ENCODE data around the gene HIVEP3. TPM values are rescaled to one million over a fixed set of nuclear protein-coding genes. Genes with fewer than 3 reads are reported as not detected.

The HIVEP3 gene
- polyA plus RNA-seq, 1 of the 3 experiments (the other 2 are of a cell fraction): 6.4 TPM

DNA sequence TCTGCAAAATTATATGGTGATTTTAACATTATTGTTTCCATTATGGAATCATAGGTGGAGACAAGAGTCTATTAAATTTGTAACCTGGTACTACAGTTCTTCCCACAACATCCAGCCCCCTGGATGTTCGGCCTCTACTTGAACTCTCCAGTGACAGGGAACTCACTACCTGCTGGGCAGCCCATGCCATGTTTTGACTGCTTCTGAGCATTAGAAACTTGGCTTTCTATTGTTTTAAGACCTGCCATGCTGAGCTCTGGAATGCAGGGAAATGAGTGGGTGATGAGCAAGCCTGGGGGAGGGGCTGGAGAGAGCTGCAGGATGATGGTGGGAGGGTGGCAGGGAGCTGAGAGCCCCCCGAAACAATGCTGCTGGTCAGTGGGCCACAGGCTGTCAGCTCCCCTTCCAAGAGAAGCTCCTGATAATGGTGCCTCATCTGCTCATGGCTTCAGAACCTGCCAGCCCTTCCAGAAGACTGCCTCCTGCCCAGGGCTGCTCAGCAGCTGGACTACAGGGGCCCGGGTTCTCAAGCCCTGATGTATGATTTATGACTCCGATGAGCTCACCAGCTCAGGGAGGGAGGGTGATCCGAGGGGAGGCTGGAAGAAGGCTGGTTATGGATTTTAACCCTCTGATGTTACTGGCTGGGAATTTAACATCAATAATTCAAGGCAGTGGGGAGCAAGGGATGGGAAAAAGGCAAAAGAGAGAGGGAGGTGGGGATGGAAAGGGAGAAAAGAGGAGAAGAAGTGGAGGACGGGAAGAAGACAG lies 205.0 kb downstream of the HIVEP3 start:
- Histone ChIP-seq H3K27ac (ENCODE audit: low read depth in 2 of 2, low read length in 1 of 2) (peak overlapping the region; percentile 82 to 96), H3K9ac (peak overlapping the region; percentile 20; the same call in 1 of the 2 replicates)
- TF ChIP-seq SMC3 (IDR thresholded peaks at IDR 0.05; ENCODE audit: low read depth, low read length) (no peak), ELF1 (IDR thresholded peaks at IDR 0.05) (no peak), TAF1 (IDR thresholded peaks at IDR 0.05; ENCODE audit: borderline replicate concordance, low read depth, low read length) (peak; percentile 44; the same call in 1 of the 2 replicates), CHD2 (IDR thresholded peaks at IDR 0.05; ENCODE audit: low read length, partially characterized antibody) (no peak), FOXM1 (IDR thresholded peaks at IDR 0.05; ENCODE audit: low read depth) (no peak), NFIC (IDR thresholded peaks at IDR 0.05; ENCODE audit: borderline replicate concordance) (peak; percentile 31; the same call in 1 of the 2 replicates), RXRA (IDR thresholded peaks at IDR 0.05; ENCODE audit: borderline replicate concordance, low read depth) (no peak; the same call in 1 of the 2 replicates), YY1 (IDR thresholded peaks at IDR 0.05; ENCODE audit: low read depth) (peak; percentile 59; the same call in 1 of the 2 replicates), MEF2A (IDR thresholded peaks at IDR 0.05; ENCODE audit: borderline replicate concordance, low read depth) (no peak), RCOR1 (IDR thresholded peaks at IDR 0.05; ENCODE audit: low read length) (no peak), TCF12 (IDR thresholded peaks at IDR 0.05) (peak; percentile 87), JUND (IDR thresholded peaks at IDR 0.05) (peak; percentile 78), GABPA (IDR thresholded peaks at IDR 0.05; ENCODE audit: low read depth) (no peak), FOSL2 (IDR thresholded peaks at IDR 0.05; ENCODE audit: borderline replicate concordance, low read depth) (peak; percentile 68), EZH2phosphoT487 (IDR thresholded peaks at IDR 0.05; ENCODE audit: borderline replicate concordance, low read depth) (no peak), POLR2AphosphoS5 (IDR thresholded peaks at IDR 0.05; ENCODE audit: low read depth, low read length) (no peak; the same call in 1 of the 2 replicates), RFX5 (IDR thresholded peaks at IDR 0.05; ENCODE audit: low read length) (no peak), TEAD4 (IDR thresholded peaks at IDR 0.05; ENCODE audit: borderline replicate concordance, insufficient read depth) (peak; percentile 85), FOXJ3 (CRISPR knock-in tag; IDR thresholded peaks at IDR 0.05) (no peak), EP300 (IDR thresholded peaks at IDR 0.05; ENCODE audit: borderline replicate concordance in 1 of 2, low read depth in 1 of 2, low read length in 1 of 2) (peak in 1 of 2 experiments; percentile 54; a peak in 2 of 4 replicates)
- TF ChIP-seq, protein P1, sequence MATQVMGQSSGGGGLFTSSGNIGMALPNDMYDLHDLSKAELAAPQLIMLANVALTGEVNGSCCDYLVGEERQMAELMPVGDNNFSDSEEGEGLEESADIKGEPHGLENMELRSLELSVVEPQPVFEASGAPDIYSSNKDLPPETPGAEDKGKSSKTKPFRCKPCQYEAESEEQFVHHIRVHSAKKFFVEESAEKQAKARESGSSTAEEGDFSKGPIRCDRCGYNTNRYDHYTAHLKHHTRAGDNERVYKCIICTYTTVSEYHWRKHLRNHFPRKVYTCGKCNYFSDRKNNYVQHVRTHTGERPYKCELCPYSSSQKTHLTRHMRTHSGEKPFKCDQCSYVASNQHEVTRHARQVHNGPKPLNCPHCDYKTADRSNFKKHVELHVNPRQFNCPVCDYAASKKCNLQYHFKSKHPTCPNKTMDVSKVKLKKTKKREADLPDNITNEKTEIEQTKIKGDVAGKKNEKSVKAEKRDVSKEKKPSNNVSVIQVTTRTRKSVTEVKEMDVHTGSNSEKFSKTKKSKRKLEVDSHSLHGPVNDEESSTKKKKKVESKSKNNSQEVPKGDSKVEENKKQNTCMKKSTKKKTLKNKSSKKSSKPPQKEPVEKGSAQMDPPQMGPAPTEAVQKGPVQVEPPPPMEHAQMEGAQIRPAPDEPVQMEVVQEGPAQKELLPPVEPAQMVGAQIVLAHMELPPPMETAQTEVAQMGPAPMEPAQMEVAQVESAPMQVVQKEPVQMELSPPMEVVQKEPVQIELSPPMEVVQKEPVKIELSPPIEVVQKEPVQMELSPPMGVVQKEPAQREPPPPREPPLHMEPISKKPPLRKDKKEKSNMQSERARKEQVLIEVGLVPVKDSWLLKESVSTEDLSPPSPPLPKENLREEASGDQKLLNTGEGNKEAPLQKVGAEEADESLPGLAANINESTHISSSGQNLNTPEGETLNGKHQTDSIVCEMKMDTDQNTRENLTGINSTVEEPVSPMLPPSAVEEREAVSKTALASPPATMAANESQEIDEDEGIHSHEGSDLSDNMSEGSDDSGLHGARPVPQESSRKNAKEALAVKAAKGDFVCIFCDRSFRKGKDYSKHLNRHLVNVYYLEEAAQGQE (IDR thresholded peaks at IDR 0.05; ENCODE audit: low read depth, low read length): 0 out of 2 replicates have a peak, but pooled peaks have one; percentile 38
- TF ChIP-seq, protein P2, sequence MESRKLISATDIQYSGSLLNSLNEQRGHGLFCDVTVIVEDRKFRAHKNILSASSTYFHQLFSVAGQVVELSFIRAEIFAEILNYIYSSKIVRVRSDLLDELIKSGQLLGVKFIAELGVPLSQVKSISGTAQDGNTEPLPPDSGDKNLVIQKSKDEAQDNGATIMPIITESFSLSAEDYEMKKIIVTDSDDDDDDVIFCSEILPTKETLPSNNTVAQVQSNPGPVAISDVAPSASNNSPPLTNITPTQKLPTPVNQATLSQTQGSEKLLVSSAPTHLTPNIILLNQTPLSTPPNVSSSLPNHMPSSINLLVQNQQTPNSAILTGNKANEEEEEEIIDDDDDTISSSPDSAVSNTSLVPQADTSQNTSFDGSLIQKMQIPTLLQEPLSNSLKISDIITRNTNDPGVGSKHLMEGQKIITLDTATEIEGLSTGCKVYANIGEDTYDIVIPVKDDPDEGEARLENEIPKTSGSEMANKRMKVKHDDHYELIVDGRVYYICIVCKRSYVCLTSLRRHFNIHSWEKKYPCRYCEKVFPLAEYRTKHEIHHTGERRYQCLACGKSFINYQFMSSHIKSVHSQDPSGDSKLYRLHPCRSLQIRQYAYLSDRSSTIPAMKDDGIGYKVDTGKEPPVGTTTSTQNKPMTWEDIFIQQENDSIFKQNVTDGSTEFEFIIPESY (IDR thresholded peaks at IDR 0.05; ENCODE audit: borderline replicate concordance, low read depth): no peak
- TF ChIP-seq, protein P3, sequence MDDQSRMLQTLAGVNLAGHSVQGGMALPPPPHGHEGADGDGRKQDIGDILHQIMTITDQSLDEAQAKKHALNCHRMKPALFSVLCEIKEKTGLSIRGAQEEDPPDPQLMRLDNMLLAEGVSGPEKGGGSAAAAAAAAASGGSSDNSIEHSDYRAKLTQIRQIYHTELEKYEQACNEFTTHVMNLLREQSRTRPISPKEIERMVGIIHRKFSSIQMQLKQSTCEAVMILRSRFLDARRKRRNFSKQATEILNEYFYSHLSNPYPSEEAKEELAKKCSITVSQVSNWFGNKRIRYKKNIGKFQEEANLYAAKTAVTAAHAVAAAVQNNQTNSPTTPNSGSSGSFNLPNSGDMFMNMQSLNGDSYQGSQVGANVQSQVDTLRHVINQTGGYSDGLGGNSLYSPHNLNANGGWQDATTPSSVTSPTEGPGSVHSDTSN (IDR thresholded peaks at IDR 0.05): peak; percentile 94
- TF ChIP-seq, protein P4, sequence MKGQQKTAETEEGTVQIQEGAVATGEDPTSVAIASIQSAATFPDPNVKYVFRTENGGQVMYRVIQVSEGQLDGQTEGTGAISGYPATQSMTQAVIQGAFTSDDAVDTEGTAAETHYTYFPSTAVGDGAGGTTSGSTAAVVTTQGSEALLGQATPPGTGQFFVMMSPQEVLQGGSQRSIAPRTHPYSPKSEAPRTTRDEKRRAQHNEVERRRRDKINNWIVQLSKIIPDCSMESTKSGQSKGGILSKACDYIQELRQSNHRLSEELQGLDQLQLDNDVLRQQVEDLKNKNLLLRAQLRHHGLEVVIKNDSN (IDR thresholded peaks at IDR 0.05; ENCODE audit: borderline replicate concordance, low read depth): no peak
- TF ChIP-seq, protein P5, sequence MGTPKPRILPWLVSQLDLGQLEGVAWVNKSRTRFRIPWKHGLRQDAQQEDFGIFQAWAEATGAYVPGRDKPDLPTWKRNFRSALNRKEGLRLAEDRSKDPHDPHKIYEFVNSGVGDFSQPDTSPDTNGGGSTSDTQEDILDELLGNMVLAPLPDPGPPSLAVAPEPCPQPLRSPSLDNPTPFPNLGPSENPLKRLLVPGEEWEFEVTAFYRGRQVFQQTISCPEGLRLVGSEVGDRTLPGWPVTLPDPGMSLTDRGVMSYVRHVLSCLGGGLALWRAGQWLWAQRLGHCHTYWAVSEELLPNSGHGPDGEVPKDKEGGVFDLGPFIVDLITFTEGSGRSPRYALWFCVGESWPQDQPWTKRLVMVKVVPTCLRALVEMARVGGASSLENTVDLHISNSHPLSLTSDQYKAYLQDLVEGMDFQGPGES (IDR thresholded peaks at IDR 0.05; ENCODE audit: low read depth, low read length): no peak

More for the DNA sequence above, 205.0 kb downstream of the HIVEP3 start:
- Histone ChIP-seq H3K9me3 (no peaks in the 10 kb centered on the region), H2AFZ (ENCODE audit: low read depth) (peak overlapping the region; percentile 48; the same call in 1 of the 2 replicates), H4K20me1 (ENCODE audit: insufficient read depth) (no peaks in the 10 kb centered on the region), H3K4me1 (ENCODE audit: control insufficient read depth in 1 of 2, insufficient read depth in 2 of 2, low read depth in 1 of 2, low read length in 1 of 2) (peaks cover 24 to 79% of the 10 kb centered on the region in 2 experiments), H3K27me3 (ENCODE audit: insufficient read depth) (no peaks in the 10 kb centered on the region), H3K36me3 (replicated peaks in 1 of 2; ENCODE audit: control insufficient read depth in 1 of 2, insufficient read depth in 2 of 2, low read length in 1 of 2) (no peaks in the 10 kb centered on the region), H3K4me3 (ENCODE audit: low read depth in 2 of 2, low read length in 1 of 2) (0 out of 4 replicates have a peak overlapping the region, but pooled peaks of 1 of the 2 experiments have one; percentile 29), H3F3A (replicated peaks; ENCODE audit: insufficient read depth) (no peaks in the 10 kb centered on the region), H3K4me2 (peak overlapping the region; percentile 67), H3K9me2 (no peaks in the 10 kb centered on the region), H3K79me2 (ENCODE audit: insufficient read depth) (no peaks in the 10 kb centered on the region)
- DNase-seq: peak; percentile 74
- ChIA-PET POLR2A (interaction anchor here (1.0 to 2.6 kb wide), 3 partner anchors 17 to 55 kb away, joined by 3 to 10 read pairs (median 3); no protein-coding TSS in a partner anchor), CTCF (interaction anchor here (1.0 to 1.8 kb wide), 6 partner anchors 15 to 198 kb away, joined by 3 to 5 read pairs (median 4); no protein-coding TSS in a partner anchor)
- whole genome bisulfite sequencing (ENCODE audit: low lambda C conversion rate): 9% methylated on average over 5 of the region's 6 CpGs
